Measurements from ENCODE around the gene OTUD3.

GRCh38 chr1:19879661-19880060, 2.5 kb upstream of the OTUD3 start:
- TF ChIP-seq CTCF (IDR thresholded peaks at IDR 0.05) (no peak), POLR2A (IDR thresholded peaks at IDR 0.05) (no peak)
